ENCODE data around the gene LMNTD2. TPM values are rescaled to one million over a fixed set of nuclear protein-coding genes. Genes with fewer than 3 reads are reported as not detected.

The LMNTD2 gene
- total and polyA plus RNA-seq, 2 of the 13 experiments (the other 11 are each of a cell fraction or from before 2014, with no cell fraction given): 1.1 to 3.1 TPM

DNA sequence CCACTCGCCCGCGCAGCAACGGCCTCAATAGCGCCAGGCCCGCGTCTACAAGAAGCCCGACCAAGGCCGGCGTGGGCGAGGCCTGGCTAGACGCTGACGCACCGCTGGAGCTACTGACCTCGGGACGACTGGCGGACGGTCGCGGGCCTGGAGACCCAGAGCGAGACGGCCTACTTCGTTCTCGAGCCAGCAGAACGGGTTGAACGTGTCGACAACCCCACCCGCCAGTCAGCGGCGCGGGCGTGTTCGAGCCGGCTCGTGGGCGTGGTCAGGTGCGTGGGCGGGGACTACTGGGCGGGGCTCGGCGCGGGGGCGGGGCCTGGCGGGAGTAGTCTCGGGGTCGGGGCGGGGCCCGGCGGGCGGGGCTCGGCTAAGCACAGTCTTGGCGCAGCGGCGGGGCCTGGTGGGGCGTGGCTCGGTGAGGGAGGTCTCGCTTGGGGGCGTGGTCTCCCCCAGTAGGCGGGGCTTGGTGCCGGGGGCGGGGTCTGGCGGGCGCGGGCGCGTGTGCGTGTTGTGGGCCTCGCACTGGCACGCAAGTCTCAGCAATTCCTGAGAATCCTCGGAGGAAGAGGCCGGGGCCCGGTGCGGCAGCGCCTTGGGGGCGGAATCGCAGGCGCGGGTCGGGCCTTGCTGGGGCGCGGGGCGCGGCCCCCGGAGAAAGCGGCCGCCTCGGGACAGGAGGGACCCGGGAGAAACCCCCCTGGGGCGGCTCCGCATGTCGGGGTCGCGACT is 53.4 kb downstream of the LMNTD2 start, which contains the start of gene RNH1 (continued):
- TF ChIP-seq AKNA (CRISPR knock-in tag; IDR thresholded peaks at IDR 0.05; ENCODE audit: borderline replicate concordance) (no peak), GATA4 (IDR thresholded peaks at IDR 0.05; ENCODE audit: borderline replicate concordance, low read depth) (no peak), TOPORS (CRISPR knock-in tag; IDR thresholded peaks at IDR 0.05) (peak; percentile 83; the same call in 1 of the 2 replicates), ZNF749 (CRISPR knock-in tag; IDR thresholded peaks at IDR 0.05; ENCODE audit: borderline replicate concordance) (no peak), ZC3H4 (CRISPR knock-in tag; IDR thresholded peaks at IDR 0.05; ENCODE audit: borderline replicate concordance) (no peak), YEATS2 (CRISPR knock-in tag; IDR thresholded peaks at IDR 0.05; ENCODE audit: borderline replicate concordance) (no peak), ZFAT (CRISPR knock-in tag; conservative IDR thresholded peaks at IDR 0.05) (no peak), FUBP1 (CRISPR knock-in tag; IDR thresholded peaks at IDR 0.05; ENCODE audit: borderline replicate concordance) (no peak), TAF1 (CRISPR knock-in tag; IDR thresholded peaks at IDR 0.05) (peak; percentile 60), RBM39 (IDR thresholded peaks at IDR 0.05; ENCODE audit: low read depth, low read length, poor library complexity, severe bottlenecking) (no peak), ZNF180 (CRISPR knock-in tag; IDR thresholded peaks at IDR 0.05; ENCODE audit: borderline replicate concordance, low read depth) (no peak), PHF5A (CRISPR knock-in tag; IDR thresholded peaks at IDR 0.05; ENCODE audit: low read depth, unreplicated experiment) (no peak), IKZF4 (CRISPR knock-in tag; IDR thresholded peaks at IDR 0.05; ENCODE audit: borderline replicate concordance, low read depth, not compliant biosample characterization) (no peak), ZNF333 (CRISPR knock-in tag; IDR thresholded peaks at IDR 0.05; ENCODE audit: borderline replicate concordance) (no peak), PAX8 (CRISPR knock-in tag; IDR thresholded peaks at IDR 0.05; ENCODE audit: borderline replicate concordance) (no peak), PTBP1 (IDR thresholded peaks at IDR 0.05; ENCODE audit: low read depth, low read length, poor library complexity, severe bottlenecking) (no peak), ZFP36L1 (CRISPR knock-in tag; IDR thresholded peaks at IDR 0.05) (no peak)
- TF ChIP-seq, protein P1, sequence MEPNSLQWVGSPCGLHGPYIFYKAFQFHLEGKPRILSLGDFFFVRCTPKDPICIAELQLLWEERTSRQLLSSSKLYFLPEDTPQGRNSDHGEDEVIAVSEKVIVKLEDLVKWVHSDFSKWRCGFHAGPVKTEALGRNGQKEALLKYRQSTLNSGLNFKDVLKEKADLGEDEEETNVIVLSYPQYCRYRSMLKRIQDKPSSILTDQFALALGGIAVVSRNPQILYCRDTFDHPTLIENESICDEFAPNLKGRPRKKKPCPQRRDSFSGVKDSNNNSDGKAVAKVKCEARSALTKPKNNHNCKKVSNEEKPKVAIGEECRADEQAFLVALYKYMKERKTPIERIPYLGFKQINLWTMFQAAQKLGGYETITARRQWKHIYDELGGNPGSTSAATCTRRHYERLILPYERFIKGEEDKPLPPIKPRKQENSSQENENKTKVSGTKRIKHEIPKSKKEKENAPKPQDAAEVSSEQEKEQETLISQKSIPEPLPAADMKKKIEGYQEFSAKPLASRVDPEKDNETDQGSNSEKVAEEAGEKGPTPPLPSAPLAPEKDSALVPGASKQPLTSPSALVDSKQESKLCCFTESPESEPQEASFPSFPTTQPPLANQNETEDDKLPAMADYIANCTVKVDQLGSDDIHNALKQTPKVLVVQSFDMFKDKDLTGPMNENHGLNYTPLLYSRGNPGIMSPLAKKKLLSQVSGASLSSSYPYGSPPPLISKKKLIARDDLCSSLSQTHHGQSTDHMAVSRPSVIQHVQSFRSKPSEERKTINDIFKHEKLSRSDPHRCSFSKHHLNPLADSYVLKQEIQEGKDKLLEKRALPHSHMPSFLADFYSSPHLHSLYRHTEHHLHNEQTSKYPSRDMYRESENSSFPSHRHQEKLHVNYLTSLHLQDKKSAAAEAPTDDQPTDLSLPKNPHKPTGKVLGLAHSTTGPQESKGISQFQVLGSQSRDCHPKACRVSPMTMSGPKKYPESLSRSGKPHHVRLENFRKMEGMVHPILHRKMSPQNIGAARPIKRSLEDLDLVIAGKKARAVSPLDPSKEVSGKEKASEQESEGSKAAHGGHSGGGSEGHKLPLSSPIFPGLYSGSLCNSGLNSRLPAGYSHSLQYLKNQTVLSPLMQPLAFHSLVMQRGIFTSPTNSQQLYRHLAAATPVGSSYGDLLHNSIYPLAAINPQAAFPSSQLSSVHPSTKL (CRISPR knock-in tag; IDR thresholded peaks at IDR 0.05): no peak

Measured in HepG2 (cell line).